Panc1 (cell line): ENCODE data around the gene USP14. TPM values are rescaled to one million over a fixed set of nuclear protein-coding genes. Genes with fewer than 3 reads are reported as not detected.
A peak's percentile ranks its signal among the peaks of the same experiment; 100 is the strongest.

Source experiments
- ATAC-seq: fragments of 200-7000 bp; cut with Tn5 transposase; 2 replicates; pipeline ENCODE4 v1.9.1; 2020; ENCODE audit warnings: mild to moderate bottlenecking, moderate library complexity
- BruUV-seq: library from RNA; stranded (reverse); fragments of 400-500 nt; replicated peaks from 2 replicates; lab custom pipeline; 2021; lab: Mats Ljungman, UMichigan
- CTCF ChIA-PET: fragments of 300-600 bp; sonication (Branson Sonifier 250); formaldehyde crosslinking; loops from one replicate; lab custom pipeline; 2022; ENCODE audit warnings: antibody characterized with exemption; lab: Charles Lee
- POLR2A ChIA-PET: fragments of 300-600 bp; sonication (Branson Sonifier 250); formaldehyde crosslinking; loops from one replicate; lab custom pipeline; 2022; ENCODE audit warnings: antibody characterized with exemption; lab: Charles Lee
- DNase-seq: peaks from one replicate; pipeline ENCODE4 v3.0.0-alpha.2; 2010; ENCODE audit warnings: low read depth, low spot score
- H3K27ac ChIP-seq: 2 replicates; pipeline ENCODE4 v1.5.1; 2011; ENCODE audit warnings: mild to moderate bottlenecking, low read length, inconsistent platforms
- H3K27me3 ChIP-seq: fragments of 200-500 bp; sonication (Bioruptor generic); 2 replicates; pipeline ENCODE4 v1.6.0; 2014; ENCODE audit warnings: low read length, inconsistent platforms; ENCODE audit not compliant: control insufficient read depth, insufficient read depth
- H3K36me3 ChIP-seq: fragments of 200-500 bp; sonication (Bioruptor generic); 2 replicates; pipeline ENCODE4 v1.5.1; 2014; ENCODE audit warnings: inconsistent platforms, mild to moderate bottlenecking, low read length, moderate library complexity; ENCODE audit not compliant: control insufficient read depth, insufficient read depth
- H3K4me1 ChIP-seq: 2 replicates; pipeline ENCODE4 v1.5.1; 2011; ENCODE audit warnings: inconsistent platforms, mild to moderate bottlenecking, low read length, moderate library complexity; ENCODE audit not compliant: control insufficient read depth, insufficient read depth
- H3K4me3 ChIP-seq, 2 experiments: 2 replicates each; pipeline ENCODE4 v1.5.1; 2011 to 2012; ENCODE audit warnings: low read depth in 2 of 2, low read length in 2 of 2, mild to moderate bottlenecking in 2 of 2, inconsistent platforms in 1 of 2, moderate library complexity in 1 of 2
- H3K9me3 ChIP-seq: fragments of 200-500 bp; sonication (Bioruptor generic); 2 replicates; pipeline ENCODE4 v1.5.1; 2014; ENCODE audit warnings: low read depth, mild to moderate bottlenecking, inconsistent platforms, low read length, moderate library complexity; ENCODE audit not compliant: control insufficient read depth, insufficient read depth
- POLR2AphosphoS5 ChIP-seq: IDR thresholded peaks from 2 replicates; pipeline ENCODE4 v1.6.1; 2012; ENCODE audit warnings: mild to moderate bottlenecking, low read depth, low read length, moderate library complexity
- REST ChIP-seq, 2 experiments: IDR thresholded peaks; 2 replicates each; pipeline ENCODE4 v1.6.1; 2011 to 2012; ENCODE audit warnings: low read depth in 2 of 2, control low read depth in 1 of 2, low read length in 1 of 2, mild to moderate bottlenecking in 1 of 2, moderate library complexity in 1 of 2; ENCODE audit not compliant: insufficient read depth in 1 of 2
- SIN3A ChIP-seq: IDR thresholded peaks from 2 replicates; pipeline ENCODE4 v1.6.1; 2012; ENCODE audit warnings: low read depth, mild to moderate bottlenecking, low read length, moderate library complexity, borderline replicate concordance; ENCODE audit not compliant: insufficient read depth
- TCF7L2 ChIP-seq: IDR thresholded peaks from 2 replicates; pipeline ENCODE4 v1.6.1; 2011; ENCODE audit warnings: mild to moderate bottlenecking, low read depth, low read length, inconsistent platforms
- in situ Hi-C: cut with HindIII; loops from 2 replicates; pipeline ENCODE4 v1.10.0; 2016; ENCODE audit warnings: low sequenced_read_pairs, low pct_unique_long_range_greater_than_20kb
- intact Hi-C: fragments of 100-400 bp; cut with micrococcal nuclease; formaldehyde crosslinking; loops from one replicate; pipeline ENCODE4 v1.10.0; 2022; ENCODE audit not compliant: unreplicated experiment
- total RNA-seq: library from RNA; stranded (reverse); gene quantifications from one replicate; pipeline ENCODE4 v1.2.1, GENCODE V29; 2021; ENCODE audit not compliant: unreplicated experiment
- TF ChIP-seq, protein P1 (sequence below): fragments of 450-650 bp; IDR thresholded peaks from 2 replicates; pipeline ENCODE4 v1.5.1; 2017; ENCODE audit warnings: mild to moderate bottlenecking

USP14 gene
- total RNA-seq, 1 experiment from 2014 or later = 75.0 TPM

- in situ Hi-C loops (no loop called here), intact Hi-C loops (no loop called here)
- POLR2A ChIA-PET = no interaction called here
- H3K4me3 ChIP-seq = no peak overlapping the region
- peaks cover 55% of the 10 kb centered on the region for H3K36me3 ChIP-seq
- no peak for DNase-seq
- no peaks in the 10 kb centered on the region for H3K4me1 ChIP-seq
- ATAC-seq = peak; percentile 21; the same call in 1 of the 2 replicates
- no peaks in the 10 kb centered on the region for H3K9me3 ChIP-seq
- H3K27ac ChIP-seq = no peak overlapping the region
- TF ChIP-seq SIN3A = no peak
- no peak for TF ChIP-seq TCF7L2
- TF ChIP-seq REST (IDR thresholded peaks at IDR 0.05; ENCODE audit: insufficient read depth in 1 of 2, low read depth in 2 of 2, low read length in 1 of 2) = no peak
- TF ChIP-seq POLR2AphosphoS5 = no peak
- TF ChIP-seq, protein P1, sequence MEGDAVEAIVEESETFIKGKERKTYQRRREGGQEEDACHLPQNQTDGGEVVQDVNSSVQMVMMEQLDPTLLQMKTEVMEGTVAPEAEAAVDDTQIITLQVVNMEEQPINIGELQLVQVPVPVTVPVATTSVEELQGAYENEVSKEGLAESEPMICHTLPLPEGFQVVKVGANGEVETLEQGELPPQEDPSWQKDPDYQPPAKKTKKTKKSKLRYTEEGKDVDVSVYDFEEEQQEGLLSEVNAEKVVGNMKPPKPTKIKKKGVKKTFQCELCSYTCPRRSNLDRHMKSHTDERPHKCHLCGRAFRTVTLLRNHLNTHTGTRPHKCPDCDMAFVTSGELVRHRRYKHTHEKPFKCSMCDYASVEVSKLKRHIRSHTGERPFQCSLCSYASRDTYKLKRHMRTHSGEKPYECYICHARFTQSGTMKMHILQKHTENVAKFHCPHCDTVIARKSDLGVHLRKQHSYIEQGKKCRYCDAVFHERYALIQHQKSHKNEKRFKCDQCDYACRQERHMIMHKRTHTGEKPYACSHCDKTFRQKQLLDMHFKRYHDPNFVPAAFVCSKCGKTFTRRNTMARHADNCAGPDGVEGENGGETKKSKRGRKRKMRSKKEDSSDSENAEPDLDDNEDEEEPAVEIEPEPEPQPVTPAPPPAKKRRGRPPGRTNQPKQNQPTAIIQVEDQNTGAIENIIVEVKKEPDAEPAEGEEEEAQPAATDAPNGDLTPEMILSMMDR = no peak
- no TSS peak for BruUV-seq
- CTCF ChIA-PET = interaction anchor here (0.6 kb wide), 1 partner anchor 25 kb away, joined by 3 read pairs; no protein-coding TSS in a partner anchor
- H3K27me3 ChIP-seq = no peaks in the 10 kb centered on the region
Measured at GRCh38 chr18:199768-200167, 41.4 kb downstream of the USP14 start.

- no peak overlapping the region for H3K27ac ChIP-seq
- no peaks in the 10 kb centered on the region for H3K9me3 ChIP-seq
- ChIA-PET POLR2A (no interaction called here), CTCF (no interaction called here)
- TF ChIP-seq SIN3A (no peak), REST (IDR thresholded peaks at IDR 0.05; ENCODE audit: insufficient read depth in 1 of 2, low read depth in 2 of 2, low read length in 1 of 2) (no peak), POLR2AphosphoS5 (no peak), TCF7L2 (no peak)
- TF ChIP-seq, protein P1 = no peak
- DNase-seq (no peak), ATAC-seq (no peak)
- in situ Hi-C loops (no loop called here), intact Hi-C loops (no loop called here)
- H3K4me1 ChIP-seq = no peaks in the 10 kb centered on the region
- BruUV-seq = no TSS peak
- no peaks in the 10 kb centered on the region for H3K27me3 ChIP-seq
- H3K36me3 ChIP-seq = peaks cover 20% of the 10 kb centered on the region
- H3K4me3 ChIP-seq = no peak overlapping the region
Measured at GRCh38 chr18:210075-210474, 51.7 kb downstream of the USP14 start.
